Pancreas (tissue), 10 donors: Measurements from ENCODE around the gene ARSG. TPM values are rescaled to one million over a fixed set of nuclear protein-coding genes. Genes with fewer than 3 reads are reported as not detected.
A peak's percentile ranks its signal among the peaks of the same experiment; 100 is the strongest.

ENCODE experiments used
- ATAC-seq, 4 donors: fragments of 200-7000 bp; cut with Tn5 transposase; one replicate each; pipeline versions ENCODE4 v1.8.0 to v1.9.1; 2020; ENCODE audit warnings: mild to moderate bottlenecking in 4 of 4, moderate library complexity in 4 of 4
- DNase-seq, 6 donors: peaks; one replicate each; pipeline ENCODE4 v3.0.0-alpha.2; 2020
- FAIRE-seq: peaks from 2 replicates; lab custom pipeline; 2012; peaks lifted over from hg19 to GRCh38; lab: Jason Lieb, UNC
- H3K27ac ChIP-seq, 4 donors: fragments of 200-600 bp; sonication (generic); 1 replicate in 3 of 4; 2 replicates in 1 of 4; pipeline versions ENCODE4 v1.5.0 to v1.8.0; 2020
- H3K27me3 ChIP-seq, 4 donors: fragments of 200-600 bp; one replicate each; pipeline ENCODE4 v1.8.0; 2021
- H3K36me3 ChIP-seq, 3 donors: fragments of 200-600 bp; sonication (generic) in 1 of 3; one replicate each; pipeline versions ENCODE4 v1.5.0 to v1.8.0; 2020 to 2021
- H3K4me1 ChIP-seq, 3 donors: fragments of 200-600 bp; one replicate each; pipeline ENCODE4 v1.8.0; 2021
- H3K4me3 ChIP-seq, 4 donors: fragments of 200-600 bp; sonication (generic) in 2 of 4; one replicate each; pipeline versions ENCODE4 v1.5.0 to v1.8.0; 2020 to 2021
- H3K9me3 ChIP-seq, 4 donors: fragments of 200-600 bp; one replicate each; pipeline ENCODE4 v1.8.0; 2021
- CTCF ChIP-seq, 4 donors: fragments of 200-600 bp; sonication (generic) in 3 of 4; IDR thresholded peaks; one replicate each; pipeline versions ENCODE4 v1.5.0 to v1.8.0; 2021; ENCODE audit warnings: antibody characterized with exemption in 4 of 4
- WGBS, 2 donors: extraction: QIAGEN DNeasy Blood & Tissue Kit; methylation state at CpG; one replicate each; pipeline ENCODE4 v1.1.7; 2013; 5-methylcytosine and 5-hydroxymethylcytosine counted together
- intact Hi-C, 3 donors: fragments of 100-400 bp; cut with DNase I; formaldehyde crosslinking; loops; one replicate each; pipeline versions ENCODE4 v1.11.1 to v1.14.2; 2022
- polyA plus RNA-seq, 2 donors: library from polyadenylated mRNA; stranded (reverse); fragments of 200-250 nt; gene quantifications; one replicate each; pipeline ENCODE4 v1.2.3, GENCODE V29; 2013
- total RNA-seq, 6 donors: library from RNA; stranded (reverse); fragmentation: NEBNext Ultra II Directional in 4 of 6; extraction: Animal tissue kit (Norgen Biotek cat#: 25700) in 4 of 6; gene quantifications; one replicate each; pipeline versions ENCODE4 v1.2.1 to v1.2.4, GENCODE V29; 2021 to 2023
- donor health status: healthy with polysubstance abuse.
- donor health status: DM: no; HTN: no; CAD: no; lungs with moderate emphysema.
- donor health status: DM: no; HTN: no; CAD: no.
- donor health status: control.
- donor health status: control.
- donor health status: Bipolar disorder and iron deficiency.
- donor health status: DM: yes; HTN: yes; CAD: no.
- donor health status: DM: no; HTN: no; CAD: no.
- donor health status: DM: no; HTN: no; CAD: no.
- donor health status: DM: yes; HTN: yes; CAD: no.

Gene ARSG
- total RNA-seq: 1 to 10 TPM in 4 of 6 donors, under 1 TPM in 2; 0.46 to 2.5 (median 1.4) TPM
- 1 to 10 TPM in 1 of 2 donors, under 1 TPM in 1; 0.53 to 1.8 TPM for polyA plus RNA-seq

- DNase-seq (peak; percentile 13 to 75 (median 42)), FAIRE-seq (no peak), ATAC-seq (peak; percentile 52 to 74 (median 62))
- TF ChIP-seq CTCF (IDR thresholded peaks at IDR 0.05): no peak
- H3K4me1 ChIP-seq: peaks cover 0 to 6% (median 5%) of the 10 kb centered on the region in 3 donors
- H3K27me3 ChIP-seq: peaks cover 0 to 4% (median 0%) of the 10 kb centered on the region in 4 donors
- no peaks in the 10 kb centered on the region for H3K36me3 ChIP-seq
- peak within 1 kb of the TSS; percentile 23 to 69 (median 50) for H3K4me3 ChIP-seq
- H3K27ac ChIP-seq: peak within 1 kb of the TSS in 3 of 4 donors; percentile 5 to 76 (median 58)
- WGBS, 2 donors: 0 to 1% methylated on average over 71 to 96 of the region's 96 CpGs
- intact Hi-C loops: no loop called here
- H3K9me3 ChIP-seq: no peaks in the 10 kb centered on the region
Observed at GRCh38 chr17:68290955-68291835, at the start of gene ARSG, which contains the start of gene SLC16A6. Gene ARSG (plus strand): TSS chr17:68291495. CDS start chr17:68307494, 15,999 bp downstream. Gene SLC16A6 (minus strand): TSS chr17:68291127. CDS start chr17:68278320, 12,807 bp downstream.

GRCh38 chr17:68246271-68247028, 44.8 kb upstream of the ARSG start:
- FAIRE-seq (no peak), DNase-seq (peak in 1 of 6 donors; percentile 39), ATAC-seq (no peak)
- WGBS, 2 donors: 92% methylated on average over 24 of the region's 24 CpGs
- Histone ChIP-seq H3K27me3 (no peaks in the 10 kb centered on the region), H3K9me3 (no peaks in the 10 kb centered on the region), H3K4me3 (no peak overlapping the region), H3K36me3 (peaks cover 0 to 8% (median 0%) of the 10 kb centered on the region in 3 donors), H3K4me1 (peaks cover 0 to 8% (median 0%) of the 10 kb centered on the region in 3 donors), H3K27ac (no peak overlapping the region)
- intact Hi-C loops: no loop called here
- no peak for TF ChIP-seq CTCF (IDR thresholded peaks at IDR 0.05)

- peak; percentile 97 to 99 (median 98) for ATAC-seq
- peak; percentile 90 to 100 (median 98) for DNase-seq
- Histone ChIP-seq H3K27me3 (no peaks in the 10 kb centered on the region), H3K27ac (peak within 1 kb of the TSS; percentile 76 to 95 (median 92)), H3K4me1 (peaks cover 0 to 8% (median 0%) of the 10 kb centered on the region in 3 donors), H3K36me3 (peaks cover 0 to 12% (median 0%) of the 10 kb centered on the region in 3 donors), H3K9me3 (no peaks in the 10 kb centered on the region), H3K4me3 (peak within 1 kb of the TSS; percentile 67 to 90 (median 87))
- intact Hi-C loops: no loop called here
- FAIRE-seq: no peak
- TF ChIP-seq CTCF (IDR thresholded peaks at IDR 0.05): no peak
- WGBS, 2 donors: 0% methylated on average over 84 to 97 of the region's 97 CpGs
Observed at GRCh38 chr17:68247445-68248198, 43.7 kb upstream of the ARSG start, which contains the start of gene AMZ2. Gene AMZ2 (plus strand): TSS chr17:68248043. CDS start chr17:68250188, 2,145 bp downstream.

GRCh38 chr17:68248199-68248825, 43.0 kb upstream of the ARSG start:
- H3K4me1 ChIP-seq: peaks cover 0 to 8% (median 0%) of the 10 kb centered on the region in 3 donors
- no peaks in the 10 kb centered on the region for H3K27me3 ChIP-seq
- H3K9me3 ChIP-seq: no peaks in the 10 kb centered on the region
- WGBS, 2 donors: 1% methylated on average over 10 to 19 of the region's 19 CpGs
- TF ChIP-seq CTCF (IDR thresholded peaks at IDR 0.05): no peak
- peak overlapping the region; percentile 67 to 90 (median 87) for H3K4me3 ChIP-seq
- peak overlapping the region; percentile 76 to 95 (median 92) for H3K27ac ChIP-seq
- ATAC-seq: peak; percentile 35 to 57 (median 43)
- peaks cover 0 to 12% (median 0%) of the 10 kb centered on the region in 3 donors for H3K36me3 ChIP-seq
- DNase-seq: no peak
- no peak for FAIRE-seq
- intact Hi-C loops: no loop called here
